ENCODE measurements around the gene AFTPH. TPM values are rescaled to one million over a fixed set of nuclear protein-coding genes. Genes with fewer than 3 reads are reported as not detected.
"Not testable (repeated sequence)": the region's sequence is repeated elsewhere in the genome, so short reads cannot be mapped to it uniquely, and the experiment has no call there.

The AFTPH gene
- total RNA-seq, 1 experiment from 2014 or later, result 14.9 TPM

DNA sequence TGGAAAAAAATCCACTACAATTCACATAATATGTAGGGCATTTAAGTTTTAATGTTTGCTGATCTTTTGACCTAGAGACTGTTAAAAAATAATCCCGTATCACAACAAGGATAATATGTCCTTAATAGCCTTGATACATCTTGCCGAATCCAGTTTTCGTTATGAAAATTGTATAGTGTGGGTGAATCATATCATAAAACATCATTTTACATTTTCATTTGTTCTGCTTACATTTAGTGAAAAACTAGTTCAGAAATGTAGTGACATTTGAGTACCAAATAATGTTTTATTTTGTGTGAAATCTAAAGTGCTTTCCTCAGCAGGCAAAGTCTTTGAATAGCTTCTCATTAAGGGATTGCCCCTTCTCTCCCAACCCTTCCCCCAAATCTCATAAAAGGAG lies 1.9 kb downstream of the AFTPH start:
- peak overlapping the region; percentile 100 for H3K4me3 Mint-ChIP-seq
- H3K27me3 Mint-ChIP-seq (ENCODE audit: low read depth), result no peaks in the 10 kb centered on the region
- ATAC-seq (no peak), DNase-seq (ENCODE audit: low spot score) (no peak)
- H3K4me1 Mint-ChIP-seq, result peaks cover 18% of the 10 kb centered on the region
- H3K27ac Mint-ChIP-seq, result 0 out of 2 replicates have a peak overlapping the region, but pooled peaks have one; percentile 55
- TF ChIP-seq, protein P1, sequence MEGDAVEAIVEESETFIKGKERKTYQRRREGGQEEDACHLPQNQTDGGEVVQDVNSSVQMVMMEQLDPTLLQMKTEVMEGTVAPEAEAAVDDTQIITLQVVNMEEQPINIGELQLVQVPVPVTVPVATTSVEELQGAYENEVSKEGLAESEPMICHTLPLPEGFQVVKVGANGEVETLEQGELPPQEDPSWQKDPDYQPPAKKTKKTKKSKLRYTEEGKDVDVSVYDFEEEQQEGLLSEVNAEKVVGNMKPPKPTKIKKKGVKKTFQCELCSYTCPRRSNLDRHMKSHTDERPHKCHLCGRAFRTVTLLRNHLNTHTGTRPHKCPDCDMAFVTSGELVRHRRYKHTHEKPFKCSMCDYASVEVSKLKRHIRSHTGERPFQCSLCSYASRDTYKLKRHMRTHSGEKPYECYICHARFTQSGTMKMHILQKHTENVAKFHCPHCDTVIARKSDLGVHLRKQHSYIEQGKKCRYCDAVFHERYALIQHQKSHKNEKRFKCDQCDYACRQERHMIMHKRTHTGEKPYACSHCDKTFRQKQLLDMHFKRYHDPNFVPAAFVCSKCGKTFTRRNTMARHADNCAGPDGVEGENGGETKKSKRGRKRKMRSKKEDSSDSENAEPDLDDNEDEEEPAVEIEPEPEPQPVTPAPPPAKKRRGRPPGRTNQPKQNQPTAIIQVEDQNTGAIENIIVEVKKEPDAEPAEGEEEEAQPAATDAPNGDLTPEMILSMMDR (IDR thresholded peaks at IDR 0.05), result no peak
- TF ChIP-seq GABPB1 (CRISPR knock-in tag; IDR thresholded peaks at IDR 0.05), result no peak
- TF ChIP-seq ZBTB21 (CRISPR knock-in tag; IDR thresholded peaks at IDR 0.05; ENCODE audit: borderline replicate concordance), result no peak
- TF ChIP-seq ZNF263 (CRISPR knock-in tag; IDR thresholded peaks at IDR 0.05; ENCODE audit: low read depth), result no peak
- TF ChIP-seq, protein P2, sequence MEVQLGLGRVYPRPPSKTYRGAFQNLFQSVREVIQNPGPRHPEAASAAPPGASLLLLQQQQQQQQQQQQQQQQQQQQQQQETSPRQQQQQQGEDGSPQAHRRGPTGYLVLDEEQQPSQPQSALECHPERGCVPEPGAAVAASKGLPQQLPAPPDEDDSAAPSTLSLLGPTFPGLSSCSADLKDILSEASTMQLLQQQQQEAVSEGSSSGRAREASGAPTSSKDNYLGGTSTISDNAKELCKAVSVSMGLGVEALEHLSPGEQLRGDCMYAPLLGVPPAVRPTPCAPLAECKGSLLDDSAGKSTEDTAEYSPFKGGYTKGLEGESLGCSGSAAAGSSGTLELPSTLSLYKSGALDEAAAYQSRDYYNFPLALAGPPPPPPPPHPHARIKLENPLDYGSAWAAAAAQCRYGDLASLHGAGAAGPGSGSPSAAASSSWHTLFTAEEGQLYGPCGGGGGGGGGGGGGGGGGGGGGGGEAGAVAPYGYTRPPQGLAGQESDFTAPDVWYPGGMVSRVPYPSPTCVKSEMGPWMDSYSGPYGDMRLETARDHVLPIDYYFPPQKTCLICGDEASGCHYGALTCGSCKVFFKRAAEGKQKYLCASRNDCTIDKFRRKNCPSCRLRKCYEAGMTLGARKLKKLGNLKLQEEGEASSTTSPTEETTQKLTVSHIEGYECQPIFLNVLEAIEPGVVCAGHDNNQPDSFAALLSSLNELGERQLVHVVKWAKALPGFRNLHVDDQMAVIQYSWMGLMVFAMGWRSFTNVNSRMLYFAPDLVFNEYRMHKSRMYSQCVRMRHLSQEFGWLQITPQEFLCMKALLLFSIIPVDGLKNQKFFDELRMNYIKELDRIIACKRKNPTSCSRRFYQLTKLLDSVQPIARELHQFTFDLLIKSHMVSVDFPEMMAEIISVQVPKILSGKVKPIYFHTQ (CRISPR knock-in tag; IDR thresholded peaks at IDR 0.05), result no peak
- H3K9me3 Mint-ChIP-seq, result no peaks in the 10 kb centered on the region
- ChIA-PET POLR2A (no interaction called here), CTCF (interaction anchor here (0.7 kb wide), 1 partner anchor 38 kb away, joined by 3 read pairs; no protein-coding TSS in a partner anchor)
- H3K36me3 Mint-ChIP-seq, result no peaks in the 10 kb centered on the region

DNA sequence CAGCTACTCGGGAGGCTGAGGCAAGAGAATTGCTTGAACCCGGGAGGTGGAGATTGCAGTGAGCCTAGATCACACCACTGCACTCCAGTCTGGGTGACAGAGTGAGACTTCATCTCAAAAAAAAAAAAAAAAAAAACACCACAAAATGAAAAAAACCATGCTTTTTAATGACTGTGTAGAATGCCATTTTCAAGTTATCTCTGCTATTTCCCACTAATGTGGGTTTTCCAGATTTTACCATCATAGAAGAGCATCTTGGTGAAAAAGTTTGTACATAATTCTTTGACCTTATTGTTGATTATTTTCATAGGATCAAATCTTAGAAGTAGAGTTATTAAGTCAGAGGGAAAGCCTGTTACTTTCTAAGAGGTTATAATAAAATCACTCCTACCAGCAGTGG lies 6.8 kb downstream of the AFTPH start:
- DNase-seq (ENCODE audit: low spot score); H3K4me3 Mint-ChIP-seq; H3K27ac Mint-ChIP-seq; POLR2A ChIA-PET; ATAC-seq; H3K9me3 Mint-ChIP-seq; H3K36me3 Mint-ChIP-seq; H3K4me1 Mint-ChIP-seq; H3K27me3 Mint-ChIP-seq (ENCODE audit: low read depth); CTCF ChIA-PET: not testable (repeated sequence)

- H3K27me3 Mint-ChIP-seq (ENCODE audit: low read depth), result no peaks in the 10 kb centered on the region
- TF ChIP-seq SMAD4 (CRISPR knock-in tag; IDR thresholded peaks at IDR 0.05) (no peak), GTF2I (CRISPR knock-in tag; conservative IDR thresholded peaks at IDR 0.05) (peak; percentile 79)
- POLR2A ChIA-PET, result no interaction called here
- no peak overlapping the region for H3K27ac Mint-ChIP-seq
- ATAC-seq, result no peak
- no peaks in the 10 kb centered on the region for H3K4me1 Mint-ChIP-seq
- no peak for DNase-seq (ENCODE audit: low spot score)
- no peaks in the 10 kb centered on the region for H3K9me3 Mint-ChIP-seq
- H3K36me3 Mint-ChIP-seq, result no peaks in the 10 kb centered on the region
- H3K4me3 Mint-ChIP-seq, result no peak overlapping the region
- CTCF ChIA-PET, result interaction anchor here (0.9 to 1.8 kb wide), 4 partner anchors 9 to 201 kb away, joined by 3 to 7 read pairs (median 4); no protein-coding TSS in a partner anchor
These were observed 7.9 kb downstream of the AFTPH start for GRCh38 chr2:64532030-64532429.

- Mint-ChIP-seq H3K36me3 (no peaks in the 10 kb centered on the region), H3K27ac (no peak overlapping the region), H3K9me3 (no peaks in the 10 kb centered on the region), H3K4me1 (peaks cover 7% of the 10 kb centered on the region), H3K4me3 (no peak overlapping the region), H3K27me3 (ENCODE audit: low read depth) (no peaks in the 10 kb centered on the region)
- no peak for DNase-seq (ENCODE audit: low spot score)
- CTCF ChIA-PET, result no interaction called here
- ATAC-seq, result no peak
- POLR2A ChIA-PET, result no interaction called here
- TF ChIP-seq ATF1 (CRISPR knock-in tag; IDR thresholded peaks at IDR 0.05), result no peak
- TF ChIP-seq, protein P3, sequence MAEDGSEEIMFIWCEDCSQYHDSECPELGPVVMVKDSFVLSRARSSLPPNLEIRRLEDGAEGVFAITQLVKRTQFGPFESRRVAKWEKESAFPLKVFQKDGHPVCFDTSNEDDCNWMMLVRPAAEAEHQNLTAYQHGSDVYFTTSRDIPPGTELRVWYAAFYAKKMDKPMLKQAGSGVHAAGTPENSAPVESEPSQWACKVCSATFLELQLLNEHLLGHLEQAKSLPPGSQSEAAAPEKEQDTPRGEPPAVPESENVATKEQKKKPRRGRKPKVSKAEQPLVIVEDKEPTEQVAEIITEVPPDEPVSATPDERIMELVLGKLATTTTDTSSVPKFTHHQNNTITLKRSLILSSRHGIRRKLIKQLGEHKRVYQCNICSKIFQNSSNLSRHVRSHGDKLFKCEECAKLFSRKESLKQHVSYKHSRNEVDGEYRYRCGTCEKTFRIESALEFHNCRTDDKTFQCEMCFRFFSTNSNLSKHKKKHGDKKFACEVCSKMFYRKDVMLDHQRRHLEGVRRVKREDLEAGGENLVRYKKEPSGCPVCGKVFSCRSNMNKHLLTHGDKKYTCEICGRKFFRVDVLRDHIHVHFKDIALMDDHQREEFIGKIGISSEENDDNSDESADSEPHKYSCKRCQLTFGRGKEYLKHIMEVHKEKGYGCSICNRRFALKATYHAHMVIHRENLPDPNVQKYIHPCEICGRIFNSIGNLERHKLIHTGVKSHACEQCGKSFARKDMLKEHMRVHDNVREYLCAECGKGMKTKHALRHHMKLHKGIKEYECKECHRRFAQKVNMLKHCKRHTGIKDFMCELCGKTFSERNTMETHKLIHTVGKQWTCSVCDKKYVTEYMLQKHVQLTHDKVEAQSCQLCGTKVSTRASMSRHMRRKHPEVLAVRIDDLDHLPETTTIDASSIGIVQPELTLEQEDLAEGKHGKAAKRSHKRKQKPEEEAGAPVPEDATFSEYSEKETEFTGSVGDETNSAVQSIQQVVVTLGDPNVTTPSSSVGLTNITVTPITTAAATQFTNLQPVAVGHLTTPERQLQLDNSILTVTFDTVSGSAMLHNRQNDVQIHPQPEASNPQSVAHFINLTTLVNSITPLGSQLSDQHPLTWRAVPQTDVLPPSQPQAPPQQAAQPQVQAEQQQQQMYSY (CRISPR knock-in tag; IDR thresholded peaks at IDR 0.05), result no peak
- no peak for TF ChIP-seq MAX (CRISPR knock-in tag; IDR thresholded peaks at IDR 0.05)
- no peak for TF ChIP-seq JAZF1 (CRISPR knock-in tag; IDR thresholded peaks at IDR 0.05)
- TF ChIP-seq KAT7 (CRISPR knock-in tag; IDR thresholded peaks at IDR 0.05; ENCODE audit: borderline replicate concordance), result no peak
- TF ChIP-seq, protein P4, sequence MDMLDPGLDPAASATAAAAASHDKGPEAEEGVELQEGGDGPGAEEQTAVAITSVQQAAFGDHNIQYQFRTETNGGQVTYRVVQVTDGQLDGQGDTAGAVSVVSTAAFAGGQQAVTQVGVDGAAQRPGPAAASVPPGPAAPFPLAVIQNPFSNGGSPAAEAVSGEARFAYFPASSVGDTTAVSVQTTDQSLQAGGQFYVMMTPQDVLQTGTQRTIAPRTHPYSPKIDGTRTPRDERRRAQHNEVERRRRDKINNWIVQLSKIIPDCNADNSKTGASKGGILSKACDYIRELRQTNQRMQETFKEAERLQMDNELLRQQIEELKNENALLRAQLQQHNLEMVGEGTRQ (CRISPR knock-in tag; IDR thresholded peaks at IDR 0.05), result no peak
- no peak for TF ChIP-seq CREM (CRISPR knock-in tag; IDR thresholded peaks at IDR 0.05)
- TF ChIP-seq, protein P5, sequence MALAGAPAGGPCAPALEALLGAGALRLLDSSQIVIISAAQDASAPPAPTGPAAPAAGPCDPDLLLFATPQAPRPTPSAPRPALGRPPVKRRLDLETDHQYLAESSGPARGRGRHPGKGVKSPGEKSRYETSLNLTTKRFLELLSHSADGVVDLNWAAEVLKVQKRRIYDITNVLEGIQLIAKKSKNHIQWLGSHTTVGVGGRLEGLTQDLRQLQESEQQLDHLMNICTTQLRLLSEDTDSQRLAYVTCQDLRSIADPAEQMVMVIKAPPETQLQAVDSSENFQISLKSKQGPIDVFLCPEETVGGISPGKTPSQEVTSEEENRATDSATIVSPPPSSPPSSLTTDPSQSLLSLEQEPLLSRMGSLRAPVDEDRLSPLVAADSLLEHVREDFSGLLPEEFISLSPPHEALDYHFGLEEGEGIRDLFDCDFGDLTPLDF (CRISPR knock-in tag; IDR thresholded peaks at IDR 0.05), result no peak
- no peak for TF ChIP-seq GRHL2 (CRISPR knock-in tag; IDR thresholded peaks at IDR 0.05; ENCODE audit: insufficient replicate concordance, severe bottlenecking)
- TF ChIP-seq FOXK1 (CRISPR knock-in tag; IDR thresholded peaks at IDR 0.05), result no peak
- no peak for TF ChIP-seq USF1 (CRISPR knock-in tag; IDR thresholded peaks at IDR 0.05)
These were observed 9.8 kb downstream of the AFTPH start for GRCh38 chr2:64533882-64534281.
